ENCODE data around the gene TNXB.
"Not testable (repeated sequence)": the region's sequence is repeated elsewhere in the genome, so short reads cannot be mapped to it uniquely, and the experiment has no call there.

The TNXB gene

DNA sequence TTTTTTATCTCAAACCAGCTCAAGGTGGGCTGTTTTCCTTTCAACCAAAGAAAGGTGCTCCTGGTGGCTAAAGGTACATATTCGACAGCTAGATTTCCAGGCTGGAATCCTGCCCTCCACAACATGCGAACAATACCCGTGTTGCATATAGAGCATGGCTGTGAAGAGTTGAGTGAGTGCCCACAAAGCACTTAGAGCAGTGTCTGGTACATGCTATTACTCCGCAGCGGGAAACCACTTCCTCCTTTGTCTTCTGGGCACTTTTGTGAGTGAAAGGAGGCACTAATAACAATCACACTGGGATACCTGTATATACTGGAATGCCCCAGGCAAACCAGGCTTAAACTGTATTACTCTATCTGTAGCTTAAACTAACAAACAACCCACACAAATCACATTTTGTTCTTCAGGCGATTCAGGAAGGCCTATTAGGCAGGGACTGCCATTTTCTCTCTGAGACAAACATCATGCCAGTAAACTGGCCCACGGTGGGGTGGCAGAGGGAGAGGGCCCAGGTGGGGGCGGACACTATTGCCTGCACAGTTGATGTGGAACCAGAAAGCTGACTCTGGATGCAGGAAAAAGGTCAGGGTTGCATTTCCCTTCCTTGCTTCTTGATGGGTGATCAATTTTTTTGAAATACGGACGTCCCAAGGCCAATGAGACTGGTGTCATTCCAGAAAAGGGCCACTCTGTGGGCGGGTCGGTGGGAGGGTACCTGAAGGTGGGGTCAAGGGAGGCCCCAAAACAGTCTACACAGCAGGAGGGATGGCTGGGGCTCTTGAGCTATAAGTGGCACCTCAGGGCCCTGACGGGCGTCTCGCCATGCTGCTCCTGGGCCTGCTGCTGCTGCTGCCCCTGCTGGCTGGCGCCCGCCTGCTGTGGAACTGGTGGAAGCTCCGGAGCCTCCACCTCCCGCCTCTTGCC, 71.3 kb downstream of the TNXB start, which contains the start of gene CYP21A2:
Gene CYP21A2 (plus strand): TSS at position 818 of the 927 bp plus-strand sequence. CDS start 8 bp downstream, at position 826.
- not testable (repeated sequence) for DNase-seq (ENCODE audit: low spot score)

DNA sequence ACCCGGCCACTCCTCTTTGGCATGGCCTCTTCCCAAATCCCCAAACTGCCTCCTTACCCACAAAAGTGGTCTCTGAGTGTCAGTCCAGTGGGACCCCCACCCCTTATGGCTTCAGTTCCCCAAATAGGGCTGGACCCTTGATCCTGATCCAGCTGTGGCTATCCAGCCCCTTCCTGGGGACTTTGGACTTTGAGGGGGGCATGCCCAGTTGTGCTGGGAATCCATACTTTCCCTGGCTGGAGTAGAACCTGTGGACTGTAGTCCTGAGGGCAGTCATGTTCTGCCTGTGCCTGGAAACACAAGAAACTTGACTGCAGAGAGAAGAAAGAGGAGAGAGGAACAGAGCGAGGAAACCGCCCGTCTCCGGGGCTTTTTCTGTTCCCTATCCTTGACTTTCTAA, 72.0 kb downstream of the TNXB start:
- DNase-seq (ENCODE audit: low spot score): not testable (repeated sequence)

DNA sequence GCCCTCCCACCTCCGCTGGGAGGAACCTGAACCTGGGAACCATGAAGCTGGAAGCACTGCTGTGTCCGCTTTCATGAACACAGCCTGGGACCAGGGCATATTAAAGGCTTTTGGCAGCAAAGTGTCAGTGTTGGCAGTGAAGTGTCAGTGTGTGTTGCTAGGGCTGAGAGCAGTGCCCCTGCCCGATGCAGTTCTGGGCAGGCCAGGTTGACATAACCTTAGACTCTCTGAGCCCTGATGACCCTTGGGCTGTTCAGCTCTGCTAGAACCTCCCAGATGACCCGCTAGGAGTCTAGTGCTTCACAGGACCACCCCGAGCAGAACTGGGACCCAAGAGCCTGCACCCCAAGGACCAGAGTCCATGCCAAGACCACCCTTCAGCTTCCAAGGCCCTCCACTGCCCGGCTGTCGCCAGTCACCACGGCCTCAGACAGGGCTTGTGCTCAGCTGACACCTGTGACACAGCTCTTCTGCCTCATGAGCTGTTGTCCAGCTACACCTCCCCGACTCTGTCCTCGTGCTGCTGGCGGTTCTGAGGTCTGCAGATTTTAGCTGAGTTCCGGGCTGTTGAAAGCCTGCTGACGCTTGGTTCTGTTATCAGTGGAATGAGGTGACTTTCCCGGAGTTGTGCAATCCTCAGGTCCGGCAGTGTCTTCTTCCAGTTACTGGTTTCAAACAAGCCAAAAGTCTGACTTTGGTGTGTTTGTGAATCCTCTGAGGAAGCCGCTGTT, 73.7 kb downstream of the TNXB start:
- DNase-seq (ENCODE audit: low spot score): not testable (repeated sequence)

- DNase-seq (ENCODE audit: low spot score): not testable (repeated sequence)
Measured at GRCh38 chr6:32029553-32029952, 79.6 kb downstream of the TNXB start.

- not testable (repeated sequence) for DNase-seq (ENCODE audit: low spot score)
Measured at GRCh38 chr6:32028631-32029030, 80.5 kb downstream of the TNXB start.

DNA sequence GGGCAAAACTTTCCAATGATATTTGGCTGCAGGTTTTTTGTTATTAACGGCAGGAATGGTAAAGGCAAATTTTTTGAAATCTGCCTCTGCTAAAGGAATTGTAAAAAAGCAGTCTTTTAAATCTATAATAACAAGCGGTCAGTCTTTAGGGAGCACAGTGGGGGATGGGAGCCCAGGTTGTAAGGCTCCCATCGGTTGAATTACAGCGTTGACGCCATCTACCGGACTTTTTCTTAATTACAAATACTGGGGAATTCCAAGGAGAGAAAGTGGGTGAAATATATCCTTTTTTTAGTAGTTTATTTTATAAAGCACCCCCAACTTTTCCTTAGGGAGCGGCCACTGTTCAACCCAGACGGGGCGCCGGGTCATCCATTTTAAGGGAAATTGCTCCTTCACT, 87.0 kb downstream of the TNXB start:
- DNase-seq (ENCODE audit: low spot score): not testable (repeated sequence)

DNA sequence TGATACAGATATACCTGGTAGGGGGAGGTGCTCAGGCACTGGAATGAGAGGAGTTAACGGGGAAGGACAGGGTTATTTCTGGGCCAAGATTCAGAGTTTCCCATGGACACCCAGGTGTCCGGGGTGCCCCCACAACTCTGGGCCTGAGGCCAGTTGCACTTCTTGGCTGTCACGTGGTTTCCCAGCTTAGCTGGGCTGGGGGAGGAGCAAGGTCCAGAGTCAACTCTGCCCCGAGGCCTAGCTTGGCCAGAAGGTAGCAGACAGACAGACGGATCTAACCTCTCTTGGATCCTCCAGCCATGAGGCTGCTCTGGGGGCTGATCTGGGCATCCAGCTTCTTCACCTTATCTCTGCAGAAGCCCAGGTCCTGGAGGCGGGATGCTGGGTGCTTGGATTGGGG, 94.6 kb downstream of the TNXB start, which contains the start of gene C4B:
Gene C4B (plus strand): TSS at position 249 of the 400 bp plus-strand sequence. CDS start 51 bp downstream, at position 300.
- DNase-seq (ENCODE audit: low spot score): not testable (repeated sequence)

GRCh38 chr6:32013738-32014137, 95.4 kb downstream of the TNXB start:
- not testable (repeated sequence) for DNase-seq (ENCODE audit: low spot score)

- not testable (repeated sequence) for DNase-seq (ENCODE audit: low spot score)
Measured at GRCh38 chr6:32012941-32013617, 96.1 kb downstream of the TNXB start.

- not testable (repeated sequence) for DNase-seq (ENCODE audit: low spot score)
Measured at GRCh38 chr6:32010856-32011530, 98.1 kb downstream of the TNXB start.

DNA sequence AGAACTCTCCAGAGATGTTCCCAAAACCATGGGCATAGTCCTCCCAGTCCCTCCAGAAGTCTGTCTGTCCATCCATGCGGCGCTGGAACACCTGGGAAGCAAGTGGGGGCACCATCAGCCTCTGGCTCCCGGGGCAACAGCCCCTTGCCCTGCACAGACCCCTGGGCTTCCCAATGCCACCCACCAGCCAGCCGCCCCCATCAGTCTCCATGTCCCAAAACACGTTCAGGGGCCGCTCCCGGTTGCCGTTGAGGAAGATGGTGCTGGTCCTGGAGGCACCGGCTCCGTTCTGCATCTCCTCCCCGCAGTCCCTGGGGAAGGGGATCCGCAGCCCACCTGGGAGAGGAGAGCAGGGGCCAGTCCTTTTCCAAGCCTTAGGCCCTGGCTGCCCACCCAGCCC, 99.6 kb downstream of the TNXB start:
- DNase-seq (ENCODE audit: low spot score): not testable (repeated sequence)

DNA sequence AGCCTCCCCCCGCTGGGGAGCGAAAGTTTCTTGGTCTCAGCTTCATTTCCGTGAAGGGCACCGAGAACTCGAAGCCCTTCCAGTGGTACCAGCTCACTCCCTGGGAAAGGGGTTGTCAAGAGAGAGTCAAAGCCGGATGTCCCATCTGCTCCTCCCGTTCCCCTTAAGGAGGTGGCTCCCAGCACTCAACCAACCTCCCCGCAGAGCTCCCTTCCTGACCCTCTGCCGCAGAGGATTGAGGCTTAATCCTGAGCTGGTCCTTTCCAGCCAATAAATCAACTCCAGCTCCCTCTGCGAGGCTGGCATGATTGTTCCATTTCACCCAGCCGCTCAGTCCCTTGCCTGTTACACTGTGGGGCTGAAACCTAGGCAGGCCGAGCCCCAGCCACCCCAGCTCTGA, 100.5 kb downstream of the TNXB start:
- not testable (repeated sequence) for DNase-seq (ENCODE audit: low spot score)

GRCh38 chr6:32008037-32008436, 101.1 kb downstream of the TNXB start:
- not testable (repeated sequence) for DNase-seq (ENCODE audit: low spot score)

- DNase-seq (ENCODE audit: low spot score): not testable (repeated sequence)
Measured at GRCh38 chr6:32007086-32007485, 102.1 kb downstream of the TNXB start.

DNA sequence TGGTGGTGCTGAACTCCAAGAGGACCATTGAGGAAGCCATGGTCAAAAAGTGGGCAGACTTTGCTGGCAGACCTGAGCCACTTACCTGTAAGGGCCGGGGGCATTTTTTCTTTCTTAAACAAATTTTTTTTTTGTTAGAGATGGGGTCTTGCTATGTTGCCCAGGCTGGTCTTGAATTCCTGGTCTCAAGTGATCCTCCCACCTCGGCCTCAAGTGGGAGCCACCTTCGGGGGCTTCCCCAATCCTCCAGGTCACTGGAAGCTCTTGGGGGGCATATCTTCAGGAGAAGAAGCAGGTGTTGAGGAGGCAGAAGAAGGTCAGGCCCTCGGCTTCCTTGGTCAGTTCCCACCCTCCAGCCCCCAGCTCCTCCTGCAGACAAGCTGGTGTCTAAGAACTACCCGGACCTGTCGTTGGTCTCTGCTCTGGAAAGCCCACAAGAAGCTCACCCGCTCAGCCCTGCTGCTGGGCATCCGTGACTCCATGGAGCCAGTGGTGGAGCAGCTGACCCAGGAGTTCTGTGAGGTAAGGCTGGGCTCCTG, 103.1 kb downstream of the TNXB start:
- not testable (repeated sequence) for DNase-seq (ENCODE audit: low spot score)

DNA sequence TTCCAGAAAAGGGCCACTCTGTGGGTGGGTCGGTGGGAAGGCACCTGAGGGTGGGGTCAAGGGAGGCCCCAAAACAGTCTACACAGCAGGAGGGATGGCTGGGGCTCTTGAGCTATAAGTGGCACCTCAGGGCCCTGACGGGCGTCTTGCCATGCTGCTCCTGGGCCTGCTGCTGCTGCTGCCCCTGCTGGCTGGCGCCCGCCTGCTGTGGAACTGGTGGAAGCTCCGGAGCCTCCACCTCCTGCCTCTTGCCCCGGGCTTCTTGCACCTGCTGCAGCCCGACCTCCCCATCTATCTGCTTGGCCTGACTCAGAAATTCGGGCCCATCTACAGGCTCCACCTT, 103.6 kb downstream of the TNXB start:
- not testable (repeated sequence) for DNase-seq (ENCODE audit: low spot score)

- not testable (repeated sequence) for DNase-seq (ENCODE audit: low spot score)
Measured at GRCh38 chr6:32004864-32005537, 104.1 kb downstream of the TNXB start.

- not testable (repeated sequence) for DNase-seq (ENCODE audit: low spot score)
Measured at GRCh38 chr6:32004393-32004792, 104.7 kb downstream of the TNXB start.

GRCh38 chr6:32003301-32003700, 105.8 kb downstream of the TNXB start:
- DNase-seq (ENCODE audit: low spot score): not testable (repeated sequence)

DNA sequence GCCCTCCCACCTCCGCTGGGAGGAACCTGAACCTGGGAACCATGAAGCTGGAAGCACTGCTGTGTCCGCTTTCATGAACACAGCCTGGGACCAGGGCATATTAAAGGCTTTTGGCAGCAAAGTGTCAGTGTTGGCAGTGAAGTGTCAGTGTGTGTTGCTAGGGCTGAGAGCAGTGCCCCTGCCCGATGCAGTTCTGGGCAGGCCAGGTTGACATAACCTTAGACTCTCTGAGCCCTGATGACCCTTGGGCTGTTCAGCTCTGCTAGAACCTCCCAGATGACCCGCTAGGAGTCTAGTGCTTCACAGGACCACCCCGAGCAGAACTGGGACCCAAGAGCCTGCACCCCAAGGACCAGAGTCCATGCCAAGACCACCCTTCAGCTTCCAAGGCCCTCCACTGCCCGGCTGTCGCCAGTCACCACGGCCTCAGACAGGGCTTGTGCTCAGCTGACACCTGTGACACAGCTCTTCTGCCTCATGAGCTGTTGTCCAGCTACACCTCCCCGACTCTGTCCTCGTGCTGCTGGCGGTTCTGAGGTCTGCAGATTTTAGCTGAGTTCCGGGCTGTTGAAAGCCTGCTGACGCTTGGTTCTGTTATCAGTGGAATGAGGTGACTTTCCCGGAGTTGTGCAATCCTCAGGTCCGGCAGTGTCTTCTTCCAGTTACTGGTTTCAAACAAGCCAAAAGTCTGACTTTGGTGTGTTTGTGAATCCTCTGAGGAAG, 106.4 kb downstream of the TNXB start:
- DNase-seq (ENCODE audit: low spot score): not testable (repeated sequence)

Measured in activated CD4-positive, alpha-beta T cell treated with anti-CD3 and anti-CD28 coated beads, Interleukin-2, Interleukin-4, amounts not matched to agents 100 ng/mL and 50 ng/mL, durations not matched to agents 16 hours and 8 hours (primary cell).